Caco-2 (cell line): Measurements from ENCODE around the gene DCPS. TPM values are rescaled to one million over a fixed set of nuclear protein-coding genes. Genes with fewer than 3 reads are reported as not detected.

Experiments used
- BruUV-seq: library from RNA; stranded (reverse); fragments of 400-500 nt; replicated peaks from 2 replicates; lab custom pipeline; 2021; lab: Mats Ljungman, UMichigan
- CTCF ChIA-PET: fragments of 300-600 bp; sonication (Branson Sonifier 250); formaldehyde crosslinking; loops from one replicate; lab custom pipeline; 2022; ENCODE audit warnings: antibody characterized with exemption; lab: Charles Lee
- POLR2A ChIA-PET: fragments of 300-600 bp; sonication (Branson Sonifier 250); formaldehyde crosslinking; loops from one replicate; lab custom pipeline; 2022; ENCODE audit warnings: antibody characterized with exemption; lab: Charles Lee
- DNase-seq, 2 experiments: peaks; one replicate each; pipeline versions ENCODE4 v3.0.0 to v3.0.0-alpha.2; 2020 to 2022
- H3K27me3 ChIP-seq: replicated peaks from 2 replicates; pipeline ENCODE4 v1.6.0; 2011; ENCODE audit warnings: low read length; ENCODE audit not compliant: control insufficient read depth, insufficient read depth
- H3K36me3 ChIP-seq: 2 replicates; pipeline ENCODE4 v1.5.1; 2011; ENCODE audit warnings: low read length; ENCODE audit not compliant: control insufficient read depth, insufficient read depth
- H3K4me1 ChIP-seq: fragments of 250-450 bp; sonication (Bioruptor Pico); 2 replicates; pipeline ENCODE4 v1.5.1; 2020; ENCODE audit warnings: mild to moderate bottlenecking
- H3K4me3 ChIP-seq: 2 replicates; pipeline ENCODE4 v1.5.1; 2011; ENCODE audit warnings: low read depth, mild to moderate bottlenecking, control low read depth, low read length
- H3K9me3 ChIP-seq: fragments of 250-450 bp; sonication (Bioruptor Pico); 2 replicates; pipeline ENCODE4 v1.5.1; 2020; ENCODE audit warnings: mild to moderate bottlenecking, moderate library complexity
- H3K27ac Mint-ChIP-seq: one replicate; pipeline ENCODE4 v1.8.0; 2022; ENCODE audit warnings: mixed read lengths; ENCODE audit not compliant: unreplicated experiment
- H3K27me3 Mint-ChIP-seq: one replicate; pipeline ENCODE4 v1.8.0; 2022; ENCODE audit warnings: mixed read lengths; ENCODE audit not compliant: insufficient read depth, unreplicated experiment
- H3K36me3 Mint-ChIP-seq: one replicate; pipeline ENCODE4 v1.8.0; 2022; ENCODE audit warnings: mild to moderate bottlenecking, mixed read lengths; ENCODE audit not compliant: insufficient read depth, unreplicated experiment
- H3K4me1 Mint-ChIP-seq: one replicate; pipeline ENCODE4 v1.8.0; 2022; ENCODE audit warnings: low read depth, mixed read lengths; ENCODE audit not compliant: unreplicated experiment
- H3K4me3 Mint-ChIP-seq: one replicate; pipeline ENCODE4 v1.8.0; 2022; ENCODE audit warnings: mild to moderate bottlenecking, moderate library complexity, mixed read lengths; ENCODE audit not compliant: unreplicated experiment
- H3K9me3 Mint-ChIP-seq: one replicate; pipeline ENCODE4 v1.8.0; 2022; ENCODE audit warnings: mixed read lengths; ENCODE audit not compliant: unreplicated experiment
- CTCF ChIP-seq, 2 experiments: fragments of 200-600 bp in 1 of 2; IDR thresholded peaks; 1 replicate in 1 of 2; 2 replicates in 1 of 2; pipeline versions ENCODE4 v1.5.1 to v1.8.0; 2011 to 2022; ENCODE audit warnings: antibody characterized with exemption in 1 of 2, control low read depth in 1 of 2, inconsistent platforms in 1 of 2, low read depth in 1 of 2, low read length in 1 of 2, mild to moderate bottlenecking in 1 of 2, moderate library complexity in 1 of 2; ENCODE audit not compliant: insufficient read depth in 1 of 2, severe bottlenecking in 1 of 2, unreplicated experiment in 1 of 2
- intact Hi-C: fragments of 100-400 bp; cut with micrococcal nuclease; formaldehyde crosslinking; loops from one replicate; pipeline ENCODE4 v1.10.0; 2022; ENCODE audit not compliant: unreplicated experiment
- total RNA-seq: library from RNA; stranded (reverse); gene quantifications from 2 replicates; pipeline ENCODE4 v1.2.3, GENCODE V29; 2022

The DCPS gene
- total RNA-seq, 1 experiment from 2014 or later: 40.4 TPM

- Histone ChIP-seq H3K36me3 (no peaks in the 10 kb centered on the region), H3K4me1 (peaks cover 7% of the 10 kb centered on the region), H3K4me3 (peak overlapping the region; percentile 71), H3K27me3 (no peaks in the 10 kb centered on the region), H3K9me3 (no peaks in the 10 kb centered on the region)
- ChIA-PET POLR2A (interaction anchor here (0.7 to 2.6 kb wide), 2 partner anchors 13 to 78 kb away, joined by 3 to 14 read pairs; partner anchors contain the start of genes FOXRED1 and SRPRA), CTCF (no interaction called here)
- Mint-ChIP-seq H3K4me1 (peaks cover 11% of the 10 kb centered on the region), H3K27me3 (no peaks in the 10 kb centered on the region), H3K27ac (peak overlapping the region; percentile 73), H3K4me3 (peak overlapping the region; percentile 96), H3K36me3 (peaks cover 27% of the 10 kb centered on the region), H3K9me3 (no peaks in the 10 kb centered on the region)
- no peak for TF ChIP-seq CTCF (IDR thresholded peaks at IDR 0.05; ENCODE audit: insufficient read depth in 1 of 2, low read depth in 1 of 2, low read length in 1 of 2, severe bottlenecking in 1 of 2, unreplicated experiment in 1 of 2)
- BruUV-seq: TSS peak; percentile 59
- intact Hi-C loops: no loop called here
- DNase-seq: peak in 1 of 2 experiments; percentile 66
Measured at GRCh38 chr11:126282361-126282735, 21.5 kb upstream of the DCPS start.

- no TSS peak for BruUV-seq
- H3K9me3 Mint-ChIP-seq: no peaks in the 10 kb centered on the region
- H3K4me1 ChIP-seq: peaks cover 7% of the 10 kb centered on the region
- H3K4me1 Mint-ChIP-seq: peaks cover 11% of the 10 kb centered on the region
- POLR2A ChIA-PET: interaction anchor here (0.7 to 2.6 kb wide), 2 partner anchors 14 to 79 kb away, joined by 3 to 14 read pairs; partner anchors contain the start of genes FOXRED1 and SRPRA
- TF ChIP-seq CTCF (IDR thresholded peaks at IDR 0.05; ENCODE audit: insufficient read depth in 1 of 2, low read depth in 1 of 2, low read length in 1 of 2, severe bottlenecking in 1 of 2, unreplicated experiment in 1 of 2): peak in 1 of 2 experiments; percentile 5
- intact Hi-C loops: loop anchor here (1.0 kb wide), 2 partner anchors 14 to 21 kb away; partner anchors contain the start of genes DCPS and FOXRED1
- H3K27me3 ChIP-seq: no peaks in the 10 kb centered on the region
- H3K9me3 ChIP-seq: no peaks in the 10 kb centered on the region
- peak within 1 kb of the TSS; percentile 71 for H3K4me3 ChIP-seq
- H3K36me3 ChIP-seq: no peaks in the 10 kb centered on the region
- H3K4me3 Mint-ChIP-seq: peak within 1 kb of the TSS; percentile 96
- peaks cover 24% of the 10 kb centered on the region for H3K36me3 Mint-ChIP-seq
- CTCF ChIA-PET: no interaction called here
- H3K27ac Mint-ChIP-seq: peak within 1 kb of the TSS; percentile 80
- no peaks in the 10 kb centered on the region for H3K27me3 Mint-ChIP-seq
- DNase-seq: peak; percentile 70 to 82
Measured at GRCh38 chr11:126282736-126283591, 20.9 kb upstream of the DCPS start, which contains the start of gene TIRAP. Gene TIRAP (plus strand): TSS chr11:126283093. CDS start chr11:126290895, 7,802 bp downstream.

GRCh38 chr11:126284829-126285228 lies 19.0 kb upstream of the DCPS start:
- Histone ChIP-seq H3K4me1 (peaks cover 13% of the 10 kb centered on the region), H3K9me3 (no peaks in the 10 kb centered on the region), H3K27me3 (no peaks in the 10 kb centered on the region), H3K36me3 (no peaks in the 10 kb centered on the region), H3K4me3 (no peak overlapping the region)
- Mint-ChIP-seq H3K9me3 (no peaks in the 10 kb centered on the region), H3K4me1 (peaks cover 11% of the 10 kb centered on the region), H3K4me3 (no peak overlapping the region), H3K27ac (no peak overlapping the region), H3K36me3 (peaks cover 26% of the 10 kb centered on the region), H3K27me3 (no peaks in the 10 kb centered on the region)
- intact Hi-C loops: no loop called here
- ChIA-PET POLR2A (interaction anchor here (0.7 kb wide), 1 partner anchor 12 kb away, joined by 4 read pairs; no protein-coding TSS in a partner anchor), CTCF (no interaction called here)
- no peak for TF ChIP-seq CTCF (IDR thresholded peaks at IDR 0.05; ENCODE audit: insufficient read depth in 1 of 2, low read depth in 1 of 2, low read length in 1 of 2, severe bottlenecking in 1 of 2, unreplicated experiment in 1 of 2)
- BruUV-seq: no TSS peak
- no peak for DNase-seq
